K562 (cell line): Measurements from ENCODE around the gene TMPRSS5. TPM values are rescaled to one million over a fixed set of nuclear protein-coding genes. Genes with fewer than 3 reads are reported as not detected.

Source experiments
- CBX5 ChIP-seq: IDR thresholded peaks from 2 replicates; pipeline ENCODE4 v1.6.1; 2014; ENCODE audit warnings: low read depth, borderline replicate concordance
- CTCFL ChIP-seq: IDR thresholded peaks from 2 replicates; pipeline ENCODE4 v1.6.1; 2011; ENCODE audit warnings: borderline replicate concordance, low read depth, mild to moderate bottlenecking, moderate library complexity, low read length; ENCODE audit not compliant: insufficient read depth, poor library complexity, severe bottlenecking
- E2F1 ChIP-seq: sonication (generic); formaldehyde crosslinking; IDR thresholded peaks from 2 replicates; pipeline ENCODE4 v1.8.1; 2023; ENCODE audit warnings: mild to moderate bottlenecking, missing genetic modification reagents, moderate library complexity
- E4F1 ChIP-seq: fragments of 250-450 bp; sonication (Bioruptor Pico); IDR thresholded peaks from 2 replicates; pipeline ENCODE4 v1.5.0; 2021; ENCODE audit warnings: mild to moderate bottlenecking, borderline replicate concordance
- GATAD2A ChIP-seq: fragments of 450-650 bp; IDR thresholded peaks from 2 replicates; pipeline ENCODE4 v1.6.1; 2017
- HOXB6 ChIP-seq: fragments of 250-450 bp; sonication (Bioruptor Pico); IDR thresholded peaks from 2 replicates; pipeline ENCODE4 v1.5.1; 2022; ENCODE audit warnings: mild to moderate bottlenecking, borderline replicate concordance
- MNT ChIP-seq, 2 experiments: fragments of 450-650 bp; conservative IDR thresholded peaks; 2 replicates each; pipeline ENCODE4 v1.6.1; 2017; ENCODE audit warnings: mild to moderate bottlenecking in 2 of 2, moderate library complexity in 2 of 2
- MTA1 ChIP-seq: fragments of 450-650 bp; IDR thresholded peaks from 2 replicates; pipeline ENCODE4 v1.6.1; 2017; ENCODE audit warnings: borderline replicate concordance
- RBFOX2 ChIP-seq: fragments of 200-400 bp; formaldehyde crosslinking; IDR thresholded peaks from 2 replicates; pipeline ENCODE4 v1.6.1; 2017; ENCODE audit warnings: low read depth, mild to moderate bottlenecking, low read length, moderate library complexity
- SP1 ChIP-seq: sonication (generic); formaldehyde crosslinking; IDR thresholded peaks from 2 replicates; pipeline ENCODE4 v1.8.1; 2022; ENCODE audit warnings: mild to moderate bottlenecking, missing genetic modification reagents
- SRSF1 ChIP-seq: fragments of 200-400 bp; formaldehyde crosslinking; IDR thresholded peaks from 2 replicates; pipeline ENCODE4 v1.6.1; 2017; ENCODE audit warnings: mild to moderate bottlenecking, low read depth, low read length, moderate library complexity
- TSC22D4 ChIP-seq: fragments of 450-650 bp; IDR thresholded peaks from 2 replicates; pipeline ENCODE4 v1.6.1; 2016; ENCODE audit warnings: missing genetic modification characterization, missing biosample characterization, control low read depth
- WHSC1 ChIP-seq: IDR thresholded peaks from one replicate; pipeline ENCODE4 v1.6.1; 2012; ENCODE audit warnings: low read length, control low read depth, inconsistent platforms
- ZBED1 ChIP-seq: IDR thresholded peaks from 2 replicates; pipeline ENCODE4 v1.6.1; 2014
- ZNF316 ChIP-seq: fragments of 450-650 bp; IDR thresholded peaks from 2 replicates; pipeline ENCODE4 v1.6.1; 2016
- polyA plus RNA-seq, 8 experiments: library from polyadenylated mRNA; depleted of rRNA in 4 of 8; stranded (reverse) in 5 of 8; unstranded in 3 of 8; fragments of >200 nt; fragmentation: Nextera tagmentation in 2 of 8; fragmentation: Illumina TruSeq in 1 of 8; extraction: Ambion mirVana in 2 of 8; extraction: Trizol in 1 of 8; gene quantifications; 2 replicates each; pipeline versions ENCODE4 v1.2.1 to v1.2.3, GENCODE V29; 2011 to 2014; ENCODE audit warnings: inconsistent platforms in 1 of 8, missing spikeins in 1 of 8
- total RNA-seq, 7 experiments: library from RNA; depleted of rRNA in 6 of 7; stranded (reverse); fragments of >200 nt in 6 of 7; fragmentation: Illumina TruSeq in 2 of 7; extraction: Trizol in 2 of 7; gene quantifications; 2 replicates each; pipeline versions ENCODE4 v1.2.1 to v1.2.3, GENCODE V29; 2011 to 2021; ENCODE audit warnings: low replicate concordance in 1 of 7
- TF ChIP-seq, protein P1 (sequence below): IDR thresholded peaks from 3 replicates; pipeline ENCODE4 v1.6.1; 2011; ENCODE audit warnings: borderline replicate concordance, mild to moderate bottlenecking, moderate library complexity; ENCODE audit not compliant: insufficient read length; ENCODE audit errors: extremely low read depth

Gene TMPRSS5
- total and polyA plus RNA-seq, 9 of the 15 experiments (the other 6 are each of a cell fraction or from before 2014, with no cell fraction given), result 0.07 to 0.49 (median 0.17) TPM; not detected in 1

- TF ChIP-seq MNT (conservative IDR thresholded peaks at IDR 0.05) (peak; percentile 87 to 89), MTA1 (peak; percentile 69; the same call in 1 of the 2 replicates), CBX5 (no peak), SRSF1 (no peak), ZBED1 (no peak), TSC22D4 (tag) (no peak), HOXB6 (CRISPR knock-in tag) (no peak), SP1 (CRISPR knock-in tag) (no peak), GATAD2A (0 out of 2 replicates have a peak, but pooled peaks have one; percentile 51), E2F1 (CRISPR knock-in tag) (no peak), E4F1 (CRISPR knock-in tag) (no peak), ZNF316 (peak; percentile 84), CTCFL (no peak), RBFOX2 (peak; percentile 84), WHSC1 (no peak)
- TF ChIP-seq, protein P1, sequence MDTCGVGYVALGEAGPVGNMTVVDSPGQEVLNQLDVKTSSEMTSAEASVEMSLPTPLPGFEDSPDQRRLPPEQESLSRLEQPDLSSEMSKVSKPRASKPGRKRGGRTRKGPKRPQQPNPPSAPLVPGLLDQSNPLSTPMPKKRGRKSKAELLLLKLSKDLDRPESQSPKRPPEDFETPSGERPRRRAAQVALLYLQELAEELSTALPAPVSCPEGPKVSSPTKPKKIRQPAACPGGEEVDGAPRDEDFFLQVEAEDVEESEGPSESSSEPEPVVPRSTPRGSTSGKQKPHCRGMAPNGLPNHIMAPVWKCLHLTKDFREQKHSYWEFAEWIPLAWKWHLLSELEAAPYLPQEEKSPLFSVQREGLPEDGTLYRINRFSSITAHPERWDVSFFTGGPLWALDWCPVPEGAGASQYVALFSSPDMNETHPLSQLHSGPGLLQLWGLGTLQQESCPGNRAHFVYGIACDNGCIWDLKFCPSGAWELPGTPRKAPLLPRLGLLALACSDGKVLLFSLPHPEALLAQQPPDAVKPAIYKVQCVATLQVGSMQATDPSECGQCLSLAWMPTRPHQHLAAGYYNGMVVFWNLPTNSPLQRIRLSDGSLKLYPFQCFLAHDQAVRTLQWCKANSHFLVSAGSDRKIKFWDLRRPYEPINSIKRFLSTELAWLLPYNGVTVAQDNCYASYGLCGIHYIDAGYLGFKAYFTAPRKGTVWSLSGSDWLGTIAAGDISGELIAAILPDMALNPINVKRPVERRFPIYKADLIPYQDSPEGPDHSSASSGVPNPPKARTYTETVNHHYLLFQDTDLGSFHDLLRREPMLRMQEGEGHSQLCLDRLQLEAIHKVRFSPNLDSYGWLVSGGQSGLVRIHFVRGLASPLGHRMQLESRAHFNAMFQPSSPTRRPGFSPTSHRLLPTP, result no peak
Measured at GRCh38 chr11:113690619-113691569, 15.2 kb downstream of the TMPRSS5 start (continued).
